GM13976 (cell line): ENCODE data around the gene CDH26.

Experiments
- DNase-seq: peaks from one replicate; pipeline ENCODE4 v3.0.0; 2012; ENCODE audit warnings: low spot score
- CTCF ChIP-seq: IDR thresholded peaks from 2 replicates; pipeline ENCODE4 v1.5.1; 2012; ENCODE audit warnings: borderline replicate concordance, mild to moderate bottlenecking; ENCODE audit not compliant: insufficient read depth; ENCODE audit errors: extremely low read depth, missing control alignments, control extremely low read depth
- in situ Hi-C: fragments of 300-500 bp; cut with MboI; formaldehyde crosslinking; loops from one replicate; pipeline ENCODE4 v1.12.0; 2022; ENCODE audit warnings: low sequenced_read_pairs, mixed read lengths, inconsistent platforms; ENCODE audit not compliant: unreplicated experiment

The CDH26 gene

GRCh38 chr20:59939879-59940128 is 18.4 kb upstream of the CDH26 start:
- in situ Hi-C loops: no loop called here
- TF ChIP-seq CTCF: no peak

DNA sequence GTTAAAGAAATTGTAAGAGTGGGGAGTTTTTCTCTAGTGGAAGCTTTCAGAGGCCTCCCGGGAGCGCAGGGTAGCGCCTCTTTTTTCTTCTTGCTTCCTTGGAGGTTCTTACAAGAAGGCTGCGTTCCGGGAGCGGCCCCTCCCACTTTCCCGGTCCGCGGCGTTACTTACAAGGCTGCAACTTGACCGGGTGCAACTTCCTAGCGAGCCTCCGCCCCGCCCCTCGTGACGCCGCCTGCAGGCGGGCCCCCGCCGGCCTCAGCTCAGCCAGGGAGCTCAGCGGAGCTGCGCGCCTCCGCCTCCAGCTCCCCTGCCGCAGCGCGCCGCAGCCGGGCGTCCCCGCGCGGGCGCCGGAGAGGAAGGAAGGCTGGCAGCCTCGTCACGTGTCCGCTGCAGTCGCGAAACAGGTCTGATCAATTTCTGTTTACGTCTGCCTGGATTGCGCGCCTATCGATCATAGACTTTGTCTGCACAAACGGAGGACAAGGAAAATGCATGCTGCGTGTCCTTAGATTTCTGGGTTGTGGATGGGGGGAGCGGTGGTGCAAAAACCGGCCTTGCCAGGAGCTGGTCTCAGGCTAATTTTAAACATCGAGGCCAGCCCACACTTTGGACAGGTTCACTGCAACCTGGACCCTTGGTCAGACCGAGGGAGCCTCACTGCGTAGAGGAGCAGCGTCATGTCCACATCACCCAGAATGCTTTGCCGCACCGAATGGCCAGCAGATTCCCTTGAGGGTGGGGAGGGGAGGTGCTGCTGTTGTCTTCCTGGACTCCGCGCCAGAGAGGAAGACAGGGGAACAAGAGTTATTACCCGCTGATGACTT is 17.9 kb upstream of the CDH26 start, which contains the start of the genes FAM217B and PPP1R3D:
Gene FAM217B, plus strand, starts transcription at position 261 of the 827 bp plus-strand sequence. CDS start 3,555 bp downstream, outside the sequence.
Gene PPP1R3D, minus strand, starts transcription at position 177 of the 827 bp plus-strand sequence. CDS start 374 bp downstream, outside the sequence.
- in situ Hi-C loops: no loop called here
- peak; percentile 7 for TF ChIP-seq CTCF
- DNase-seq: peak; percentile 97

More at GRCh38 chr20:59939879-59940128, 18.4 kb upstream of the CDH26 start:
- no peak for DNase-seq

GRCh38 chr20:59940956-59941294 is 17.3 kb upstream of the CDH26 start:
- no peak for DNase-seq
- in situ Hi-C loops: no loop called here

DNA sequence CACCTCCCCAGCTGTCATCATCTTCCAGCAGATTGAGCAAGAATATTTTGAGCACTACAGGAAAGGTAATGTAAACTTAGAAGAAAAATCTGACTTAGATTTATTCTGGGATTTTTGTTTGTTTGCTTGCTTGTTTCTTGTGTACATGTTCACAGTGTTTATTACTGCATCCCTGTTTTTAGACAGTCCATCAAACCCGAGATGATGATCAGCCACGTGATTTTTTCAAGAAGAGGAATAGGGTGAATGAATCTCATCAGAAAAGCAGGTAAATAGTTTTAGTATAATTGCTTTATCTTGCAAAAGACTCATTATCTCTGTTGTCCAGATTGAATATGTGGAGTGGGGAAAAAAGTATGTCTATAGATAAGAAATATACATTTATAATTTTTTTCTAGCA is 16.0 kb upstream of the CDH26 start:
- TF ChIP-seq CTCF: no peak
- in situ Hi-C loops: no loop called here
- no peak for DNase-seq

More at GRCh38 chr20:59940956-59941294, 17.3 kb upstream of the CDH26 start:
- TF ChIP-seq CTCF: no peak

DNA sequence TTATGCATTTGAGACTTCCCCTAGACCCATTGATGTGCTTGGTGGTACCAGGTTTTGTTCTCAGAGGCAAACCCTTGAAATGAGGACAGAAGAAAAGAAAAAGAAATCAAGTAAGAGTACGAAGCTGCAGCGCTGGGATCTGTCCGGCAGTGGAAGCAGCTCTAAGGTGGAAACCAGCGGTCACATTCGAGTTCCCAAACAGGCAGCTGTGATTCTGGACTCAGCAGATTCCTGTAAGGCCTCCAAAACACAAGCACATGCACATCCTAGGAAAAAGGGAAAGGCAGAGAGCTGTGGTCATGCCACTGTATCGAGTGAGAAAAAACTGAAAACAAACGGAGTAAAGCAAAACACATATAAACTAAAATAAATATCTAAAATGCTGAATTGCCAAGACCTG is 13.5 kb upstream of the CDH26 start:
- no peak for TF ChIP-seq CTCF
- DNase-seq: no peak
- in situ Hi-C loops: no loop called here

GRCh38 chr20:59945175-59945574 is 13.0 kb upstream of the CDH26 start:
- TF ChIP-seq CTCF: no peak
- in situ Hi-C loops: no loop called here
- DNase-seq: no peak
